GM23338 (cell line): ENCODE data around the gene DTX1.

Experiments
- CREB1 ChIP-seq: fragments of 250-450 bp; sonication (Bioruptor Pico); IDR thresholded peaks from 2 replicates; pipeline ENCODE4 v1.5.0; 2020; ENCODE audit warnings: low read depth, mild to moderate bottlenecking, moderate library complexity
- CTCF ChIP-seq, 2 experiments: fragments of 200-600 bp in 1 of 2; sonication (generic) in 1 of 2; conservative IDR thresholded peaks; 2 replicates each; pipeline versions ENCODE4 v1.5.1 to v1.6.1; 2016 to 2017; ENCODE audit warnings: antibody characterized with exemption in 2 of 2, low read depth in 2 of 2, mild to moderate bottlenecking in 2 of 2, moderate library complexity in 1 of 2
- ETS1 ChIP-seq: IDR thresholded peaks from 2 replicates; pipeline ENCODE4 v1.6.1; 2016; ENCODE audit warnings: antibody characterized with exemption
- EZH2 ChIP-seq: fragments of 200-600 bp; sonication (generic); IDR thresholded peaks from one replicate; pipeline ENCODE4 v1.8.0; 2017; ENCODE audit warnings: antibody characterized with exemption, mild to moderate bottlenecking, low read depth; ENCODE audit not compliant: unreplicated experiment
- EZH2phosphoT487 ChIP-seq: fragments of 200-600 bp; sonication (generic); IDR thresholded peaks from one replicate; pipeline ENCODE4 v1.8.1; 2018; ENCODE audit warnings: antibody characterized with exemption; ENCODE audit not compliant: unreplicated experiment
- JUNB ChIP-seq: IDR thresholded peaks from one replicate; pipeline ENCODE4 v1.6.1; 2016; ENCODE audit warnings: antibody characterized with exemption; ENCODE audit not compliant: unreplicated experiment
- NANOG ChIP-seq: IDR thresholded peaks from 2 replicates; pipeline ENCODE4 v1.6.1; 2016; ENCODE audit warnings: antibody characterized with exemption, borderline replicate concordance
- POLR2AphosphoS5 ChIP-seq: IDR thresholded peaks from 2 replicates; pipeline ENCODE4 v1.6.1; 2016; ENCODE audit warnings: antibody characterized with exemption, low read depth
- REST ChIP-seq: IDR thresholded peaks from one replicate; pipeline ENCODE4 v1.6.1; 2018; ENCODE audit warnings: antibody characterized with exemption; ENCODE audit not compliant: unreplicated experiment
- STAT1 ChIP-seq: IDR thresholded peaks from one replicate; pipeline ENCODE4 v1.6.1; 2016; ENCODE audit warnings: antibody characterized with exemption; ENCODE audit not compliant: unreplicated experiment
- ZNF114 ChIP-seq: fragments of 250-450 bp; sonication (Bioruptor Pico); IDR thresholded peaks from 2 replicates; pipeline ENCODE4 v1.5.0; 2020; ENCODE audit warnings: mild to moderate bottlenecking, moderate library complexity
- ZNF331 ChIP-seq: fragments of 250-450 bp; sonication (Bioruptor Pico); IDR thresholded peaks from 2 replicates; pipeline ENCODE4 v1.5.0; 2020; ENCODE audit warnings: low read depth, mild to moderate bottlenecking, moderate library complexity
- ZNF462 ChIP-seq: fragments of 250-450 bp; sonication (Bioruptor Pico); IDR thresholded peaks from 2 replicates; pipeline ENCODE4 v1.5.0; 2020; ENCODE audit warnings: mild to moderate bottlenecking, moderate library complexity

GRCh38 chr12:113040722-113041171 is 15.8 kb upstream of the DTX1 start:
- TF ChIP-seq CTCF (conservative IDR thresholded peaks at IDR 0.05; ENCODE audit: low read depth in 2 of 2) = no peak
- TF ChIP-seq EZH2 = no peak
- no peak for TF ChIP-seq NANOG
- no peak for TF ChIP-seq POLR2AphosphoS5
- no peak for TF ChIP-seq CREB1 (CRISPR knock-in tag)
- TF ChIP-seq STAT1 = no peak
- TF ChIP-seq EZH2phosphoT487 = no peak
- no peak for TF ChIP-seq ZNF331 (CRISPR knock-in tag)
- TF ChIP-seq REST = no peak
- TF ChIP-seq ETS1 = no peak
- TF ChIP-seq JUNB = no peak
- TF ChIP-seq ZNF462 (CRISPR knock-in tag) = no peak
- no peak for TF ChIP-seq ZNF114 (CRISPR knock-in tag)
